WI38 (cell line): ENCODE results near the gene LNX2.

Experiments used
- H3K4me3 ChIP-seq: 2 replicates; pipeline ENCODE4 v1.5.1; 2011; ENCODE audit warnings: low read depth, mild to moderate bottlenecking, control low read depth, low read length
- TF ChIP-seq, protein P1 (sequence below): IDR thresholded peaks from 2 replicates; pipeline ENCODE4 v1.5.1; 2012; ENCODE audit warnings: low read depth, mild to moderate bottlenecking, control low read depth, low read length

LNX2 gene

DNA sequence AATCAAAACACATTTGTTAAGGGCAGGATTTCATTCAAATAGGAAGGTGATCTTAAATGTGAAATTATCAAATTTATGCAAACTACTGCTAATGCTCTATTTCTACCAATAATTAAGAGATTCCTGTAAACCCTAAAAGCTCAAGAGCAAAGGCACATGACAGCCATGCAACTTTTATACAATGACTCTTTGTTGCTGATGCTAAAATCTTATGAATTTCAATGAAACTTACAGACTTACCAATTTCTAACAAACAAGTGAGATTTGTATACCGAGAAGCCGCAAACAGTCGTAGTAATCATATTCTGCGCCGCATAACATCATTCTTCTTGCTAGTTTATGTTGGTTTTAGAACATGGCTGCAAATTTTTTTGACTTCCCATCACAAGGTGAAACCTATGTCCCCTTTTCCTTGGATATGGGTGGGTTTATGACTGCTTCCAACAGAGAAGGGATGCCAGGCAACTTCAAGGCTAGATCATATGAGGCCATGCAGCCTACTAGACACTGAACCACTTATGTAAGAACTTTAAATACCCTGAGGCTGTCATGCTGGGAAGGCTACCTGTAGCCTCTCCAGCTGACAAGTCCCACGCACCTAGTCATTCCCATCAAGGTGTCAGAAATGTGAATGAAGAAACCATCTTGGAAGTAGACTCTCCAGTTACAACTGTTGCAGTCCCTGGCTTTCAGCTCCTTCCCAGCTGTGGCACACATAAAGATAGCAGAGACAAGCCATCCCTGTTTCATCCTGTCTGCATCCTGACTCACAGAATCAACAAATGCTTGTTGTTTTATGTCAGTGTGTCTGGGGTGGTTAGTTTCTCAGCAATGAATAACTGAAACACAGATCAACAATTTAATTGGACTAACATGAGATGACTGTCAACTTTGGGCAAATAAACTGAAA lies 42.0 kb downstream of the LNX2 start:
- no peak overlapping the region for H3K4me3 ChIP-seq
- TF ChIP-seq, protein P1, sequence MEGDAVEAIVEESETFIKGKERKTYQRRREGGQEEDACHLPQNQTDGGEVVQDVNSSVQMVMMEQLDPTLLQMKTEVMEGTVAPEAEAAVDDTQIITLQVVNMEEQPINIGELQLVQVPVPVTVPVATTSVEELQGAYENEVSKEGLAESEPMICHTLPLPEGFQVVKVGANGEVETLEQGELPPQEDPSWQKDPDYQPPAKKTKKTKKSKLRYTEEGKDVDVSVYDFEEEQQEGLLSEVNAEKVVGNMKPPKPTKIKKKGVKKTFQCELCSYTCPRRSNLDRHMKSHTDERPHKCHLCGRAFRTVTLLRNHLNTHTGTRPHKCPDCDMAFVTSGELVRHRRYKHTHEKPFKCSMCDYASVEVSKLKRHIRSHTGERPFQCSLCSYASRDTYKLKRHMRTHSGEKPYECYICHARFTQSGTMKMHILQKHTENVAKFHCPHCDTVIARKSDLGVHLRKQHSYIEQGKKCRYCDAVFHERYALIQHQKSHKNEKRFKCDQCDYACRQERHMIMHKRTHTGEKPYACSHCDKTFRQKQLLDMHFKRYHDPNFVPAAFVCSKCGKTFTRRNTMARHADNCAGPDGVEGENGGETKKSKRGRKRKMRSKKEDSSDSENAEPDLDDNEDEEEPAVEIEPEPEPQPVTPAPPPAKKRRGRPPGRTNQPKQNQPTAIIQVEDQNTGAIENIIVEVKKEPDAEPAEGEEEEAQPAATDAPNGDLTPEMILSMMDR = no peak

- TF ChIP-seq, protein P1 = no peak
These were observed 45.7 kb downstream of the LNX2 start for GRCh38 chr13:27574661-27575060.

GRCh38 chr13:27573265-27573664 lies 47.1 kb downstream of the LNX2 start:
- TF ChIP-seq, protein P1 = no peak
- no peak overlapping the region for H3K4me3 ChIP-seq

More at GRCh38 chr13:27574661-27575060, 45.7 kb downstream of the LNX2 start:
- no peak overlapping the region for H3K4me3 ChIP-seq

DNA sequence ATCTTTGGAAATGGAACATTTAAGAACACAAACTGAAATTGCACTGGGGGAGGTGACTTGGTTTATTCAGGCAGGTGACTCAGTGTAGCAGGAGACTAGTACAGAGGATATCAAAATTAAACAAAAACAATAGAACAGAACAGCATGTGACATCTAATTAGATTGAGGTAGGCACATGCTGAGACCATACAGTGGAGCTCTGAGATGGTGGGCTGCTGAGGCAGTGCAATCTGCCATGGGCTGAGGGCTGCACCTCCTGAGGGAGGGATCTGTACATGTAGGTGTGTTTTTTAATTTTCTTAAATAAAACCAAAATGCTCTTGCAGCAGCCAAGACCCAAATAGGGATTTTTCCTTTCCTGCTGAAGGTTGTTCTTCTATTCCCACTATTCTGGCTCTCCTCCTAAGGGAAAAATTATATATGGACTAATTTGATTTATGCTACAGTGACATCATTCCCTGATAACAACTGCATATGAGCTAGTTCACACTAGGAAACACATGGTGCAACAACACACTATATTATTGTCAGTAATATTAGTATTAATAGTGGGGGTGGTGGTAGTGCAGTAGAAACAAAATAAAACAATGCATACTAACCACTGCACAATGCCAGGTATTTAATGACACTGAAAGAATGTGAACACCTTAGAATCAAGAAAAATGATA lies 48.0 kb downstream of the LNX2 start:
- TF ChIP-seq, protein P1 = no peak
- H3K4me3 ChIP-seq = no peak overlapping the region

DNA sequence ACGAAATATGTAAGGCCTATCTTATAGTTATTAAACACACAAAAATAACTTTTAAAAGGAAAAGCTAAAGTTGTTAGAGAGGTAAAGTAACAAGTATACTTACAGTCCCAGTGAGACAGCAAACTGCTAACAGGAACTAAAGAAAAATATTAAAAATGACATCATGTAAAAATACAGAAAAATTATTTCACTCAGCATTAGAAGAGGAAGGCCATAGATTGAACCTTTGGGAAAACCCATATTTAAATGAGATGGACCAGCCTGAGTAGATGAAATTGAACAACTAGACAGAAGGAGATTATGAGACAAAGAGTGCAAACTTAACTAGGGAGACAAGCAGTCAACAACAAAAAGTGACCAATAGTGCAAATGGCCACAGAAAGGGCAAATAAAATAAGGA lies 49.4 kb downstream of the LNX2 start:
- TF ChIP-seq, protein P1 = no peak
- no peak overlapping the region for H3K4me3 ChIP-seq

- H3K4me3 ChIP-seq = no peak overlapping the region
- TF ChIP-seq, protein P1 = no peak
These were observed 50.9 kb downstream of the LNX2 start for GRCh38 chr13:27569405-27569804.

- TF ChIP-seq, protein P1 = no peak
- H3K4me3 ChIP-seq = no peak overlapping the region
These were observed 54.5 kb downstream of the LNX2 start for GRCh38 chr13:27565818-27566217.
